ENCODE measurements around the gene FSHR.

DNA sequence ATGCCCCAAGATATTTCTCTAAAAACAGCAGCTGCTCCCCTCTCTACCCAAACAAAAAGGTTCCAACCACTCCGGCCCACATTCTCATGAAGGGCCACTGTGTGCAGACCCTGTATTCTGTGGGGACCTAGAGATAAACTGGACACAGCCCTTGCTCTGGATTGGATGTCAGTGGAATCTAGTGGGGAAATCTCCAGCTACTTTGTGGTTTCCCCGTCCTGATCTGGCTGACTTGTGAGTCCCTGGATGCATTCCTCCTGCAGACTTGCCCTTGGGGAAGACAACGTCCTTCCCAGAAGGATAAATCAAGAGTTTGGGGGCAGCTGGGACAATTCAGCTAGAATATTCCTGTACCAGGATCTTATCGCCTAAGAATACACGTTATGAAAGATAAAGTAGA is 151.1 kb downstream of the FSHR start:
- TF ChIP-seq, protein P1, sequence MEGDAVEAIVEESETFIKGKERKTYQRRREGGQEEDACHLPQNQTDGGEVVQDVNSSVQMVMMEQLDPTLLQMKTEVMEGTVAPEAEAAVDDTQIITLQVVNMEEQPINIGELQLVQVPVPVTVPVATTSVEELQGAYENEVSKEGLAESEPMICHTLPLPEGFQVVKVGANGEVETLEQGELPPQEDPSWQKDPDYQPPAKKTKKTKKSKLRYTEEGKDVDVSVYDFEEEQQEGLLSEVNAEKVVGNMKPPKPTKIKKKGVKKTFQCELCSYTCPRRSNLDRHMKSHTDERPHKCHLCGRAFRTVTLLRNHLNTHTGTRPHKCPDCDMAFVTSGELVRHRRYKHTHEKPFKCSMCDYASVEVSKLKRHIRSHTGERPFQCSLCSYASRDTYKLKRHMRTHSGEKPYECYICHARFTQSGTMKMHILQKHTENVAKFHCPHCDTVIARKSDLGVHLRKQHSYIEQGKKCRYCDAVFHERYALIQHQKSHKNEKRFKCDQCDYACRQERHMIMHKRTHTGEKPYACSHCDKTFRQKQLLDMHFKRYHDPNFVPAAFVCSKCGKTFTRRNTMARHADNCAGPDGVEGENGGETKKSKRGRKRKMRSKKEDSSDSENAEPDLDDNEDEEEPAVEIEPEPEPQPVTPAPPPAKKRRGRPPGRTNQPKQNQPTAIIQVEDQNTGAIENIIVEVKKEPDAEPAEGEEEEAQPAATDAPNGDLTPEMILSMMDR (IDR thresholded peaks at IDR 0.05): no peak
- TF ChIP-seq EZH2phosphoT487 (IDR thresholded peaks at IDR 0.05): no peak
